A549 treated with AZD9567 at 1 μM for 4 hours (cell line): Measurements from ENCODE around the gene NALCN. TPM values are rescaled to one million over a fixed set of nuclear protein-coding genes. Genes with fewer than 3 reads are reported as not detected.

ENCODE experiments used
- total RNA-seq: library from RNA; stranded (reverse); fragments of 200-300 nt; extraction: Qiagen RNA extraction; gene quantifications from 5 replicates; pipeline ENCODE4 v1.2.3, GENCODE V29; 2022; ENCODE audit not compliant: insufficient read depth

NALCN gene
- 3.5 to 5.1 TPM (median 4.1 TPM) in 5 replicates for total RNA-seq

DNA sequence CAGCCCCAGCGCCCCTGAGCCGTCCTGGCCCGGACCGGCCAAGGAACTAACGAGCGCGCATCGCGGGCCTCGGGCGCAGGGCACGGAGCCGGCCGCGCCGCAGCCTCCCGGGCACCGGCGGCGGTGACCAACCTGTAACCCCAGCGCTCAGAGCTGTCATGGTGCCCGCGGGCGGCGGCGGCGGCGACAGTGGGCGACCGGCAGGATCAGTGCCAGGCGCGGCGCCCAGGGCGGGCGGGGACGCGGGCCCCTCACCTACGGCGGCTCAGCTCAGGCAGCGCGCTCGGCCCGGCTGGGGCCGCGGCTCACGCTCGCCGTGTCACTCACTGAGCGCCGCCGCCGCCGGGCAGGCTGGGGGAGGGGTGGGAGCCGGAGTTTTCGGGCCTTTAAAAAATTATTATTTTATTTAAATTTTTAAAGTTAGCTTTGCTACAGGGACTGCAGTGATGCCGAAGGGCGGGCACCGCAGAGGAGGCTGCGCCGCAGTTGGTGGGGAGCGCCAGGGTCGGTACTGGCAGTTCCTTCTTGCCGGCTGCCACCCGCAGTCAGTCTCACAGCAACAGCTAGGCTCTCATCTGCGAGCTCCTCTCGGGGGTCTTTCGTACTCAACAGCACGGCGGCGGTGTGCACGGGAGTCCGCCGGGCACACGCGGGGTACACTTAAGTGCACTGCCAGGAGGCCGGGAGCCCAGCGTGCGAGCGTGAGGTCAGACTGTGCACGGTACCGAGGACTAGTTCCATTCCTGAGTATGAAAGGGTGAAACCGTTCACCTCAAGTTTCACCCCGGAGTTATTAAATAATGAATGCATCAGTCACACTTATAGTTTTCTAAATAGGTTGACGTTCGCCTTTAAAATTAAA is at the start of gene NALCN:
NALCN (minus strand) TSS at position 328 of the 862 bp plus-strand sequence. CDS start 17,382 bp downstream, outside the sequence.

GRCh38 chr13:101452519-101453485 is 36.5 kb upstream of the NALCN start, which contains the start of gene ITGBL1:
Gene ITGBL1, plus strand, starts transcription at chr13:101452675. Its CDS starts 159 bp downstream, at chr13:101452834.

Other genes starting within 250 kb of the NALCN start
- gene ITGBL1, start 36.2 kb upstream of the NALCN start, total RNA-seq, result 0.99 to 2.0 TPM (median 1.6 TPM) in 5 replicates